ENCODE measurements around the gene TMEM229B.

TMEM229B gene

DNA sequence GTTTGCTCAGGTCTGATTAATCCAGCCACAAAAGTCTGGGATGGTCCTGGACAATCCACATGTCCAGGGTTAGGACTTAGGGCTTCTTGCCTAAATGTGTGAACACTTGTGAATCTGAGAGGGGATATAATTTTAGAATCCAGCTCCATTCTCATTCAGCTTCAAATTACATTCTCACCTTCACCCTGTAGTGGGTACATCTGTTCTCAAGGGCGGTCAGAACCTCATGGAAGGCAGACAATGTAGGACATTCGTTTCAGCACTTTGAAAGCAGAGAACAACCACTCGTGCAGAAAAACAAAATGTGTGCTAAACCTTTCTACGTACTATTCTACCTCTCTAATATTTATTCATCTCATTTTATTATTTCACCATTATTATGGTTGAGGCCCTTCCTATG lies 1.2 kb downstream of the TMEM229B start:
- no peak for DNase-seq (ENCODE audit: low read depth in 2 of 2)

- DNase-seq (ENCODE audit: low read depth in 2 of 2): no peak
These were observed 1.6 kb downstream of the TMEM229B start for GRCh38 chr14:67486890-67487289.

GRCh38 chr14:67485501-67486095 lies 2.9 kb downstream of the TMEM229B start:
- DNase-seq (ENCODE audit: low read depth in 2 of 2): no peak

- DNase-seq (ENCODE audit: low read depth in 2 of 2): no peak
These were observed 4.8 kb downstream of the TMEM229B start for GRCh38 chr14:67483579-67484285.

GRCh38 chr14:67482231-67483164 lies 6.0 kb downstream of the TMEM229B start:
- DNase-seq (ENCODE audit: low read depth in 2 of 2): no peak

- no peak for DNase-seq (ENCODE audit: low read depth in 2 of 2)
These were observed 8.5 kb downstream of the TMEM229B start for GRCh38 chr14:67480011-67480410.

DNA sequence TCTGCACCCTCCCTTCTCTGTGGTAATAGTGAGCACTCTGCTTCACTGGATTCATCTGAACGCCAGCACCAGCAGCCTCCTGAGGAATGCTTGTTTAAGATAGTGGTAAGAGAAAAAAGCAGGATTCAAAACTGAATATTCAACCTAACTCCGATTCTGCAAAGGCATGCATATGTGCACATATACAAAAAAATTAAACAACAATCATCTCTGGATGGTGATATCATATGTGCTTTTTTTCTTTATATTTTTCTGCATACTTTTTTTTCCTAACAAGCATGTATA lies 9.8 kb downstream of the TMEM229B start:
- DNase-seq (ENCODE audit: low read depth in 2 of 2): no peak

DNA sequence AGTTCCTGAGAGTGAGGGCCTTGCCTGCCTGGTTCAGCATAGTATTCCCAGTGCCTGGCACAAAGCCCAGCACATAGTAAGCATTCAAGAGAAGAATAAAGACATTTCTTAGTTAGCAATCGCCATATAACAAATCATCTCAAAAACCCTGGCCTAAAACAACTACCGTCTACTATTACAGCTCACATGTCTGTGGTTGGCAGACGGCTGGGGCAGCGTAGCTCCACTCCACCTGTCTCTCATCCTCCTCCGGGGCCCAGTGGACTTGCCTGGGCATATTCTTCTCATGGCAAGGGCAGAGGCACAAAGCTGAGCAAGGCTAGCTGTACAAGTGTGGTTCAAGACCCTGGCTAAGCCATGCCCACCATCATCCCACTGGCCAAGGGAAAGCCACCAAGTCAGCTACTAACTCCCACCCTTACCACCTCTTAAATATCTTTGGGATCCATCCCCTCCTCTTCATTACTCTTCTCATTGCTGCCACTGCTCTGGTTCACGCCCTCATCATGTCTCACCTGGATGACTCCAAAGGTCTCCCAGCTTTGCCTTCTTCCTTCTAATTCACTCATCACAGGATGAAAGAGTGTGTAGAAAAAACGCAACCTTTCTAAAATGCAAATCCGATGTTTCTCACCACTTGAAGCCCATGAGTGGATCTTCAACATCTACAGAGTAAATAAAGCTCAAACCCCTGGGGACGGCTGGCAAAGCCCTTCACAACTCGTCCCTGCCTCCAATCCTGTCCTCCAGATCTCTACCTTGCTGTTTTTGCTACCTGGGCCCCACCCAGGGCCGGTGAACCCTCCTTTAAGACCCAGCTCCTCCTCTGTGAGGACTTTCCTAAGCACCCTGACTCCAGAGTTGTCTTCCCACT lies 10.4 kb downstream of the TMEM229B start:
- DNase-seq (ENCODE audit: low read depth in 2 of 2): no peak

DNA sequence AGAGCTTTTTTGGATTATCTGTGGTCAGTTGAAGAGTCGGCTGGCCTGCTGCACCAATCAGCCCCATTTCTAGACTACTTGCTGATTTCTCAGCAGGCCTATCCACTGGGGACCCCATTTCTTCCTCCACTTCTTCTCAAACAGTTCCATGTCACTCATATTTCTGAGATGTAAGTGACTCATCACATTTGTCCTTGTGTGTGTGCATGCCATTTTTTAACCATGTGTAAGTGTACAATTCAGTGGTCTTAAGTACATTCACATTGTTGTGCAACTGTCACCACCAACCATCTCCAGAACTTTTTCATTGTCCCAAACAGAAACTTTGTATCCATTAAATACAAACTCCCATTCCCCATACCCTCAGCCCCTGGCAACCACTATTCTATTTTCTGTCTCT lies 14.2 kb downstream of the TMEM229B start:
- no peak for DNase-seq (ENCODE audit: low read depth in 2 of 2)

DNA sequence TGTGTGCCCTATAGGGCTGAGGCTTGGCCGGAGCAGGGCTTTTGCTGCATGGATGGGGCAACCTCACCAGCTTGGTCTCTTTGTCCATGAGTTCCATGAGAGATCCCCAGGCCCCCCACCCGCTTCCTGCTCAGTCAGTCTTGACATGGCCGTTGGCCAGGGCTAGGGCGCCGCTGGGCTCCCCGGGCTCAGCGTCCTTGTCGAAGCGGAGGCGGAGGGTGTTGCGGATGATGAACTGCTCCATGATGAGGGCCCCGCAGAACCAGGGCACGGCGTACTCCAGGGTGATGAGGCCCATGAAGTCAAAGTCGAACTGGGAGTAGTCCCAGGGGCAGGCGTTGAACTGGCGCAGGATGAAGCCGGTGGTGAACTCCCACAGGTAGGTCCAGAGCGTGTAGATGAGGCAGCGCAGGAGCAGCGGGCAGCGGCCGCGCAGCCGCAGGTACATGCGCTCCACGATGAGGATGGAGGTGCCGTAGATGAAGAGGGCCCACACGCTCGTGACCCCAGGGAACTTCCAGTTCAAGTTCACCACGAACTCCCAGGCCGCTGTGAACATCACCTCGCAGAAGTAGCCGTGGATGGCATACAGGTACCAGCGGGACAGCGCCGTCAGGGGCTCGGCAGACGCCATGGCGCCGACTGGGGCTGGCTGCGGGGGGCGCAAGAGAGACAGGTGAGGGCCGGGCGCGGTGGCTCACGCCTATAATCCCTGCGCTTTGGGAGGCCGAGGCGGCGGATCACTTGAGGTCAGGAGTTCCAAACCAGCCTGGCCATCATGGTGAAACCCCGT lies 15.0 kb downstream of the TMEM229B start:
- DNase-seq (ENCODE audit: low read depth in 2 of 2): no peak

DNA sequence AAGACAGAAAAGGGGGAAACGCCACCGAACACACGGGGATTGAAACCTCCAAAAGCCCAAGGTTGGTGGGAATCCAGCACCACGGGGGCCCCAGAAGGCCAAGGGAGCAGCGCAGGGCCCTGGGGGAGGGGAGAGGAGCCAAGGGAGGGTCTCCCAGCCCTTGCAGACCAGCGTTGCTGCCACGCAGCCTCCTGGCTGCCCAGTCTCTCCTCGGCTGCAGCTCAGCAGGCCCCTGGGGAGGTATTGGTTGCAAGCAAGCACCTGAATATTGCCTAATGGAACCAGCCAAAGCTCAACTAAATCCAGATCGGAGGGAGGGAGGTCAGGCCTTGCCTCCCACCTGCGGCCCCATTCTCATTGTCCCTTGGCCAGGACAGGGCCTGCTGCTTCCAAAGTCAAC lies 15.8 kb downstream of the TMEM229B start:
- no peak for DNase-seq (ENCODE audit: low read depth in 2 of 2)

DNA sequence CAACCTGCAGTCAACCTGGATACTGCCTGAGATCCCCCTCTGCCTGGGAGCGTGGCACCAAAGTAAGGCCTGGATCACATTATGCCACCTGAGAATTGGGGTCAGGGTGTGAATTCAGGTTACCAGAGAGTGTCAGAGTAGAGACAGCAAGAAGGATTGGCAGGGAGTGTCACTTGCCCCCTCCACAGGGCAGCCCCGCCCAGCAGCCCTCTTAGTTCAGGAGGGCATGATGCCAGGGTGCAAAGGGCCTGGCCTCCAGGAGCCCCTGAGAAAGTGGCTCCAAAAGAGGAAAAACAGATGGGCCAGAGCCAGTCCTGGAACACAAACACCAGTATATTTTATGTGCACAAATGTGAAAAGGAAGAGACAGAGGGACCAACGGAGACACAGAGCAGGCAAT lies 18.6 kb downstream of the TMEM229B start:
- DNase-seq (ENCODE audit: low read depth in 2 of 2): no peak

- no peak for DNase-seq (ENCODE audit: low read depth in 2 of 2)
These were observed 20.2 kb downstream of the TMEM229B start for GRCh38 chr14:67468378-67468730.

DNA sequence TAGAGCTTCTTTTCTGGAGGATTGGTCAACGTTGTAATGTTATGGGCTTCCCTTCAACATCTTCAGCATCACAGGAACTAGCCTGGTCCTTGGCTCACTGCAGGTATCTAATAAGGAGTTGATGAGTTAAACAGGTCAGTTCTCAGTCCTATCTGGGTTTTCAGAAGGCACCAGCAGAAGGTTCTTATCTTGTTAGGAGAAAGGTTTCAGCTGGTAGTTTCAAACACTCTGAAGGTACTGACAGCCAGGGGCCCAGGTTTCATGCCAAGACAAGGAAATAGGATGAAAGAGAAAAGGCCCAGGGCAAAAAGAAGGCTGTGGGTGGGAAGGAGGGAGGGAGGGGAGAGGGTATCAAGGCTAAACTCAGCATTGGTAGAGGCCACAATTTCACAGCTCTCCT lies 21.4 kb downstream of the TMEM229B start:
- no peak for DNase-seq (ENCODE audit: low read depth in 2 of 2)

GRCh38 chr14:67464879-67465278 lies 23.6 kb downstream of the TMEM229B start:
- DNase-seq (ENCODE audit: low read depth in 2 of 2): no peak

DNA sequence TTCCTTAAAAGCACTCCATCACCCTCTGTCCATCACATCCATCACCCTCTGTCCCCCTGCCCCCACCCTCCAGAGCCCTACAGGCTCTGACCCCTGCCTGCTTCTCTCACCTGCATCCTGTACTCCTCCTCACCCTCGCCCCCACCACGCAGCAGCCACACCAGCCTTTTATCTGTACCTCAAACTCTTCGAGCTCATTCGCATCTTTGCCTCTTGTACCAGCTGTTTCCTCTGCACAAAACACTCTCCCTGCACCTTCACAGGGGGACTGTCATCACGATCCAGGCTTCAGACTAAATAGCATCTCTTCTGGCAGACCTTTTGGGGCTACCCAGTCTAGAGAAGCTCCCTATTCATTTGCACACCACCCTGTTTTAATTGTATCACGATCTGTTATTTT lies 24.1 kb downstream of the TMEM229B start:
- DNase-seq (ENCODE audit: low read depth in 2 of 2): no peak

DNA sequence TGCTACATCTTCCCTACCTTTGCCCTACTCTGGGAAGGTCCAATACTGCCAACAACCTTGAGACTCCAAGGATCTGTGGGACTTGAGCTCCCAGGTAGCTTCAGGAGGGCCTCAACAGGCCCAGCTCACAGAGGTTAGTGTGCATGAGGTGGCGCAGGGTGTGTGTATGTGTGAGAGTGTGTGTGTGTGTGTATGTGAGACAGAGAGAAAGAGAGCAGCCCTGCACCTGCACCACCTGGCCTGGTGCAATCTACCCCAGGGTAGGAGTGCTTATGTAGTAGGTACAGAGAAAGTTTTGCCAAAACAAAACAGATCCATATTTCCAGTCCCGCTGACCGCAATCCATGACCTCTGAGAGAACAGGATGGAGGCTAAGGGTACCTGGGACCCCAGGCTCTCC lies 24.6 kb downstream of the TMEM229B start:
- DNase-seq (ENCODE audit: low read depth in 2 of 2): no peak

DNA sequence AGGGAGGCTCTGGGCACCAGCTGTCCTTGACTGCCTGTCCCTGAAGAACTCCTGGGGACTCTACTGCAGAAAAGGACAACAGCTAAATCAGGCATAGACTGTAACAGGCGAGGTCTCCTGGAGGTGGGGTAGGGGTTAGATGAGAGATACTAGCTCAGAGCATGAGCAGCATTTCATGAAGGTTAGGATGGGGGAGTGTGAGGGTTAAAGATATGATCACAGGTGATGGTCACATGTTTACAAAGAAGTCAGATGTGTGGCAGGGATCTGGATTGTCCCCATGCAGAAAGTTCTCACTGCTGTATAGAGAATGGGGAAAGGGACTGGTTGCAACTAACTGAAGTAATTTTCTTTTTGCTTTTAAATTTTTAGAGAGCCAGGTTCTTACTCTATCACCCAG lies 26.5 kb downstream of the TMEM229B start:
- DNase-seq (ENCODE audit: low read depth in 2 of 2): no peak

GRCh38 chr14:67461341-67461985 lies 27.1 kb downstream of the TMEM229B start:
- no peak for DNase-seq (ENCODE audit: low read depth in 2 of 2)

- no peak for DNase-seq (ENCODE audit: low read depth in 2 of 2)
These were observed 29.2 kb downstream of the TMEM229B start for GRCh38 chr14:67459336-67459735.

- DNase-seq (ENCODE audit: low read depth in 2 of 2): no peak
These were observed 30.7 kb downstream of the TMEM229B start for GRCh38 chr14:67457782-67458181.
